IPS DF 6.9 (cell line): Measurements from ENCODE around the gene EXOC5.
"Not testable (repeated sequence)": the region's sequence is repeated elsewhere in the genome, so short reads cannot be mapped to it uniquely, and the experiment has no call there.

Source experiments
- DNase-seq: peaks from one replicate; pipeline ENCODE4 v3.0.0-alpha.2; 2013; ENCODE audit warnings: low read depth, low spot score
- H3K27ac ChIP-seq: one replicate; pipeline ENCODE4 v1.5.1; 2013; ENCODE audit warnings: low read length, control low read depth
- H3K27me3 ChIP-seq: 2 replicates; pipeline ENCODE4 v1.6.1; 2013; ENCODE audit warnings: mild to moderate bottlenecking, low read length; ENCODE audit not compliant: control insufficient read depth, insufficient read depth
- H3K36me3 ChIP-seq: 2 replicates; pipeline ENCODE4 v1.6.1; 2013; ENCODE audit warnings: low read length; ENCODE audit not compliant: control insufficient read depth, insufficient read depth
- H3K4me1 ChIP-seq: 2 replicates; pipeline ENCODE4 v1.6.1; 2013; ENCODE audit warnings: low read length; ENCODE audit not compliant: control insufficient read depth, insufficient read depth
- H3K4me3 ChIP-seq: 2 replicates; pipeline ENCODE4 v1.5.1; 2013; ENCODE audit warnings: mild to moderate bottlenecking, low read length
- H3K9me3 ChIP-seq: 2 replicates; pipeline ENCODE4 v1.6.1; 2013; ENCODE audit warnings: low read length, inconsistent platforms; ENCODE audit not compliant: control insufficient read depth, insufficient read depth
- WGBS: extraction: QIAGEN DNeasy Blood & Tissue Kit; methylation state at CpG from one replicate; pipeline ENCODE4 v1.1.7; 2013; ENCODE audit warnings: mixed read lengths, missing lambda C conversion rate; ENCODE audit not compliant: insufficient read length, insufficient coverage; 5-methylcytosine and 5-hydroxymethylcytosine counted together

Gene EXOC5

GRCh38 chr14:57254884-57255283, 13.8 kb downstream of the EXOC5 start:
- no peaks in the 10 kb centered on the region for H3K36me3 ChIP-seq

DNA sequence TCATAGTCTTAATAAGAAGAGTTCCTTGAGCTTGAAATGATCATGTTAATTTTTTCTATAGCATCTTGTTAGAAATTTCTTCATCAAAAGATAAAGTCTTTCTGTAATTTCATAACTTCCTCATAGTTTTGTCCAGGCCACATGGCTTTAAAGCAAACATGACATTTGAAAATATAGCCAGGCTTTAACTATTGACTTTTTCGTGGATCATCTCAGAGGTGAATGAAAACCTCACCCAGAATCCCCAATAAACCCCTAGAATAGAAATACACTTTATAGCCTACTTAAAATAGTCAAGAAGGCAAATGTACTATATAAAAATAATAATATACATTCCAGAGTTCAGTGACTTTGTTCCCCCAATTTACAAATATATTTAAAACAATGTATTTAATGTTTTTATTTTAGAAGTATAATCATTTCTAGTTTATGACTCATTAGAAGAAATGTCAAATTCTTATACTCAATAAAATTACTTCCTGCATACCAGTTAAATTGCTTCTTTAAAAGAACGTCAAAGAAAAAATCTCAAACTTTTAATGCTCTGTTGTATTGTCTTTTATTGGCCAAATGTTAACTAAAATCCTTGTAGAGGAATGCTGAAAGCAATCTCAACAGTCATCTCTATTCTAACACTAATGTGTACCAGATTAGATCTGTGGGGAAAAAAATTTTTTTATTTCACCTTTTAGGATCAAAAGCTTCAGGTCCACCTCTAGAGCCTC, 21.6 kb downstream of the EXOC5 start:
- no CpG with 5 or more reads among the region's 2 CpGs for WGBS

More at GRCh38 chr14:57254884-57255283, 13.8 kb downstream of the EXOC5 start:
- Histone ChIP-seq H3K9me3 (no peaks in the 10 kb centered on the region), H3K27ac (no peak overlapping the region), H3K27me3 (no peaks in the 10 kb centered on the region), H3K4me3 (no peak overlapping the region), H3K4me1 (peaks cover 1% of the 10 kb centered on the region; the same call in 1 of the 2 replicates)
- no peak for DNase-seq

DNA sequence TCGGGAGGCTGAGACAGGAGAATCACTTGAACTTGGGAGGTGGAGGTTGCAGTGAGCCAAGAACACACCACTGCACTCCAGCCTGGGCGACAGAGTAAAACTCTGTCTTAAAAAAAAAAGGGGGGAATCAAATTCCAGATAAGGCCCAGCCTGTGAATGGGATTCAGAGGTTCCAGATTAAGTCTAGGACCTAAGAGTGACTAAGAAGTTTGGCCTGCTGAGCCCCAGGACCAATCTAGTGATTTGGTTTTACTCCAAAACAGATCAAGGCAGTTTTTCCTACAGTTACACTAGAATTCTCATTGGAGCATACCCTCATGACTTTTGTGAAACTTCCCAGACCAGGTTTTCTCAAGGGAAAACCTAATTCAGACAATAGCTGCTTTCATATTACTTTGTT, 22.8 kb downstream of the EXOC5 start:
- no peak overlapping the region for H3K27ac ChIP-seq
- H3K4me3 ChIP-seq, result no peak overlapping the region
- H3K36me3 ChIP-seq, result no peaks in the 10 kb centered on the region
- H3K27me3 ChIP-seq, result no peaks in the 10 kb centered on the region
- no peaks in the 10 kb centered on the region for H3K9me3 ChIP-seq
- no CpG with 5 or more reads among the region's 2 CpGs for WGBS
- no peak for DNase-seq
- H3K4me1 ChIP-seq, result no peaks in the 10 kb centered on the region

More for the DNA sequence above, 21.6 kb downstream of the EXOC5 start:
- no peak for DNase-seq
- Histone ChIP-seq H3K27ac (no peak overlapping the region), H3K36me3 (no peaks in the 10 kb centered on the region), H3K4me1 (no peaks in the 10 kb centered on the region), H3K4me3 (no peak overlapping the region), H3K27me3 (no peaks in the 10 kb centered on the region), H3K9me3 (no peaks in the 10 kb centered on the region)

GRCh38 chr14:57244106-57244505, 24.6 kb downstream of the EXOC5 start:
- Histone ChIP-seq H3K36me3 (no peaks in the 10 kb centered on the region), H3K9me3 (no peaks in the 10 kb centered on the region), H3K27ac (no peak overlapping the region), H3K4me1 (no peaks in the 10 kb centered on the region), H3K27me3 (no peaks in the 10 kb centered on the region), H3K4me3 (no peak overlapping the region)
- DNase-seq, result no peak
- no CpG with 5 or more reads among the region's 2 CpGs for WGBS

DNA sequence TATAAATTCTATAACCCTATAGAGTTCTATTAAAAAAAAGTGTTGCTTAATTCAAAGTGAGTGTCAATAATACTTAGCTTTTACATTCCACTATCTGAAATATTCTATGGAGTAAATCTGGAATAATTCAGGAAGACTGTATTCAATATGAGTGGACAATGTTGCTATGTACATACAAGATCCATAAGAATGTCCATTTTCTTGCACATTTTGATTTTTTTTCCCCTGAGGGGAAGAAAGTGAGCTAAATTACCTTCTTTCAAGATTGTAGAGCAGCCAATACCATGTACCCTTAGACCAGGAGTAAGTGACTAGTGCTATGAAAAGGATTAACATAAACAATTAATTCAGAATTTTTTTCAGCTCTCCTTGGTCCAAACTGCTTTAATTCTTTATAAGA, 25.4 kb downstream of the EXOC5 start:
- H3K4me1 ChIP-seq, result no peaks in the 10 kb centered on the region
- H3K36me3 ChIP-seq, result no peaks in the 10 kb centered on the region
- H3K27ac ChIP-seq, result no peak overlapping the region
- no peak for DNase-seq
- H3K9me3 ChIP-seq, result no peaks in the 10 kb centered on the region
- H3K27me3 ChIP-seq, result no peaks in the 10 kb centered on the region
- no peak overlapping the region for H3K4me3 ChIP-seq

- not testable (repeated sequence) for H3K27me3 ChIP-seq, H3K4me1 ChIP-seq, H3K4me3 ChIP-seq, H3K9me3 ChIP-seq, DNase-seq, H3K36me3 ChIP-seq, H3K27ac ChIP-seq
- WGBS, result no CpG with 5 or more reads among the region's 7 CpGs
Measured at GRCh38 chr14:57240115-57240514, 28.6 kb downstream of the EXOC5 start.

DNA sequence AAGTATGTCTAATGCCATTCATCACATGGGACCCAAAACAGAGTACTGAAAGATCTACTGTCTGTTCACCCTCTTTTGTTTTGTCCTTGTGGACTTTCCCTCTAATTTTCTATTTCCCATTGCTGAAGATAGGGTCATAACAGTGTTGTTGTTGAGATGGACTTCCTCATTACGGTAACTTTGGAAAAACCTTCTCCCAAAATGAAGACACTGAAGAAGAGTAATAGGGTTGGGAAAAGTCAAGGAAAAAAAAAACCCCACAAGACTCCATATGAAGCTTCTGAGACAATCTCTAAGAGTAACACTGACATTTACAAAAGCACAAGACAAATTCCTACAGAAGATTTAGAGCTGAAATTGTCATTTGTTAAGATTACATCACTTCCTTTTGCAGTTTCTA, 36.7 kb downstream of the EXOC5 start:
- no CpG with 5 or more reads among the region's 1 CpG for WGBS
- no peaks in the 10 kb centered on the region for H3K4me1 ChIP-seq

DNA sequence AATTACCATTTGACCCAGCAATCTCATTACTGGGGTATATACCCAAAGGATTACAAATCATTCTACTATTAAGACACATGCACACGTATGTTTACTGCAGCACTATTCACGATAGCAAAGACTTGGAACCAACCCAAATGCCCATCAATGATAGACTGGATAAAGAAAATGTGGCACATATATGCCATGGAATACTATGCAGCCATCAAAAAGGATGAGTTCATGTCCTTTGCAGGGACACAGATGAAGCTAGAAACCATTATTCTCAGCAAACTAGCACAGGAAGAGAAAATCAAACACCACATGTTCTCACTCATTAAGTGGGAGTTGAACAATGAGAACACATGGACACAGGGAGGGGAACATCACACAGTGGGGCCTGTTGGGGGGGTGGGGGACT, 40.4 kb downstream of the EXOC5 start:
- not testable (repeated sequence) for H3K36me3 ChIP-seq, H3K4me3 ChIP-seq, H3K9me3 ChIP-seq, H3K27me3 ChIP-seq, DNase-seq, H3K27ac ChIP-seq, H3K4me1 ChIP-seq
- no CpG with 5 or more reads among the region's 2 CpGs for WGBS

More for the DNA sequence above, 36.7 kb downstream of the EXOC5 start:
- no peak for DNase-seq
- H3K9me3 ChIP-seq, result no peaks in the 10 kb centered on the region
- no peak overlapping the region for H3K4me3 ChIP-seq
- no peaks in the 10 kb centered on the region for H3K27me3 ChIP-seq
- peaks cover 3% of the 10 kb centered on the region; the same call in 1 of the 2 replicates for H3K36me3 ChIP-seq
- H3K27ac ChIP-seq, result no peak overlapping the region

DNA sequence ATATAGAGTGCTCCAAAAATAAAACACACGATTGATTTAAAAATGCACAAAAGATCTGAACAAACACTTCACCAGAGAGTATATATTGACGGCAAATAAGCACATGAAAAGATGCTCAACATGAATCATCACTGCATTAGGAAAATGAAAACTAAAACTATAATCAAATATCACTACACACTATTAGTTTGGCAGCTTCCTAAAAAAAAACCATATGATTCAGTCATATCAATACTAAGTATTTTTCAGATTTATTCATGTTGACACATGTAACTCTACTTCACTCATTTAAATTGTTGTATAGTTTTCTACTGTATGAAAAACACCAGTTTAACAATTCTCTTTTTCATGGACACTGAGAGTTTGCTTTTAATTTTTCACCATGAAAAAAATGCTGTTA, 41.6 kb downstream of the EXOC5 start:
- Histone ChIP-seq H3K4me3 (no peak overlapping the region), H3K36me3 (peaks cover 3% of the 10 kb centered on the region; the same call in 1 of the 2 replicates)
- no CpG with 5 or more reads among the region's 2 CpGs for WGBS

DNA sequence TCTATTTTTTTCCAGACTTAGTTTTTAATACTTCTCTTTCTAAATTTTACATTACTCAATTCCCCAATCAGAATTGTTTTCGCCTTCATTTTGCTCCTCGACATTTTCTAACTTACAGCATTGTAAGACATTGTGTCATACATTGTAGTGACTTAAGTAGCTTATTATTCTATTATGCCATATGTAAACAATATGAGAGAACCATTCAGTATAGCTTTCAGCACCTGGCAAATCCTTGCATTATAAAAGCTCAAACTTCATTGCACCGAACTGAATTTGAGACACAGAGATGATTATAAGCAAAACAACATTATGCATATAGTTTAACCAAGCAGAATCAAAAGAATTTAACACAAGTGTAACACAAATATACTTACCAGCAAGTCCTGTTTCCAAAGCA, 46.8 kb downstream of the EXOC5 start:
- Histone ChIP-seq H3K27ac (no peak overlapping the region), H3K4me3 (no peak overlapping the region), H3K27me3 (no peaks in the 10 kb centered on the region), H3K36me3 (no peaks in the 10 kb centered on the region), H3K4me1 (peaks cover 3% of the 10 kb centered on the region), H3K9me3 (no peaks in the 10 kb centered on the region)
- WGBS, result 100% methylated on average over 2 of the region's 3 CpGs
- DNase-seq, result no peak

More for the DNA sequence above, 41.6 kb downstream of the EXOC5 start:
- no peak for DNase-seq
- Histone ChIP-seq H3K27me3 (no peaks in the 10 kb centered on the region), H3K4me1 (peaks cover 3% of the 10 kb centered on the region), H3K27ac (no peak overlapping the region), H3K9me3 (no peaks in the 10 kb centered on the region)

DNA sequence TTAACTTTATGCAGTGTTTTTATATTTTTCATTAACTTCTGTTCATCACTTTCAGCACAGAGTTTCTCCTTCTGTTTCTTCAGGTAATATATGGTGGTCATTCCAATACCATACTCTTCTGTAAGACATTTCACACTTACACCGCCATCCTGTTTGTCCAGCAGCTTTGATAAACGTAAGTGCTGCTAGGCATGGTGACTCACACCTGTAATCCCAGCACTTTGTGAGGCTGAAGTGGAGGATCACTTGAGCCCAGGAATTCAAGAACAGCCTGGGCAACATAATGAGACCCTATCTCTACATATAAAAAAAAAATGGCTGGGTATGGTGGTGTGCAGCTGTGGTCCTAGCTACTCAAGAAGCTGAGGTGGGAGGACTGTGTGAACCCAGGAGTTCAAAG, 55.8 kb downstream of the EXOC5 start:
- Histone ChIP-seq H3K27ac (no peak overlapping the region), H3K36me3 (peaks cover 2% of the 10 kb centered on the region; the same call in 1 of the 2 replicates), H3K4me3 (no peak overlapping the region), H3K27me3 (no peaks in the 10 kb centered on the region), H3K4me1 (no peaks in the 10 kb centered on the region), H3K9me3 (no peaks in the 10 kb centered on the region)
- DNase-seq, result no peak
- no CpG with 5 or more reads among the region's 2 CpGs for WGBS
